Measurements from ENCODE around the gene PDCD7.
A peak's percentile ranks its signal among the peaks of the same experiment; 100 is the strongest.

The PDCD7 gene

GRCh38 chr15:65174509-65174908, 40.9 kb upstream of the PDCD7 start:
- no peak overlapping the region for H3K4me3 ChIP-seq (ENCODE audit: low read length)
- TF ChIP-seq CTCF (IDR thresholded peaks at IDR 0.05; ENCODE audit: insufficient read depth, low read depth, low read length, missing control alignments) = no peak
- DNase-seq (ENCODE audit: low read depth) = no peak

GRCh38 chr15:65172531-65172930, 38.9 kb upstream of the PDCD7 start:
- no peak overlapping the region for H3K4me3 ChIP-seq (ENCODE audit: low read length)
- no peak for DNase-seq (ENCODE audit: low read depth)
- no peak for TF ChIP-seq CTCF (IDR thresholded peaks at IDR 0.05; ENCODE audit: insufficient read depth, low read depth, low read length, missing control alignments)

- peak; percentile 76 for DNase-seq (ENCODE audit: low read depth)
- no peak overlapping the region for H3K4me3 ChIP-seq (ENCODE audit: low read length)
- no peak for TF ChIP-seq CTCF (IDR thresholded peaks at IDR 0.05; ENCODE audit: insufficient read depth, low read depth, low read length, missing control alignments)
Observed at GRCh38 chr15:65171428-65171827, 37.8 kb upstream of the PDCD7 start.

- DNase-seq (ENCODE audit: low read depth) = no peak
- no peak for TF ChIP-seq CTCF (IDR thresholded peaks at IDR 0.05; ENCODE audit: insufficient read depth, low read depth, low read length, missing control alignments)
- H3K4me3 ChIP-seq (ENCODE audit: low read length) = no peak overlapping the region
Observed at GRCh38 chr15:65165875-65166274, 32.3 kb upstream of the PDCD7 start.

GRCh38 chr15:65164139-65164538, 30.5 kb upstream of the PDCD7 start:
- no peak overlapping the region for H3K4me3 ChIP-seq (ENCODE audit: low read length)
- DNase-seq (ENCODE audit: low read depth) = no peak
- no peak for TF ChIP-seq CTCF (IDR thresholded peaks at IDR 0.05; ENCODE audit: insufficient read depth, low read depth, low read length, missing control alignments)

- no peak for DNase-seq (ENCODE audit: low read depth)
- no peak for TF ChIP-seq CTCF (IDR thresholded peaks at IDR 0.05; ENCODE audit: insufficient read depth, low read depth, low read length, missing control alignments)
- H3K4me3 ChIP-seq (ENCODE audit: low read length) = no peak overlapping the region
Observed at GRCh38 chr15:65163041-65163440, 29.4 kb upstream of the PDCD7 start.

GRCh38 chr15:65156692-65157091, 23.1 kb upstream of the PDCD7 start:
- DNase-seq (ENCODE audit: low read depth) = no peak
- H3K4me3 ChIP-seq (ENCODE audit: low read length) = no peak overlapping the region
- TF ChIP-seq CTCF (IDR thresholded peaks at IDR 0.05; ENCODE audit: insufficient read depth, low read depth, low read length, missing control alignments) = no peak
